Pulmonary artery endothelial cell (primary cell): ENCODE results near the gene SLC25A3. TPM values are rescaled to one million over a fixed set of nuclear protein-coding genes. Genes with fewer than 3 reads are reported as not detected.
"Not testable (repeated sequence)": the region's sequence is repeated elsewhere in the genome, so short reads cannot be mapped to it uniquely, and the experiment has no call there.

ENCODE experiments used
- DNase-seq: peaks from one replicate; pipeline ENCODE4 v3.0.0-alpha.2; 2011; ENCODE audit warnings: low read depth, low spot score
- total RNA-seq: library from RNA; depleted of rRNA; stranded (reverse); fragments of >200 nt; gene quantifications from 2 replicates; pipeline ENCODE4 v1.2.3, GENCODE V29; 2014

The SLC25A3 gene
- total RNA-seq: 665 and 765 TPM in 2 replicates

GRCh38 chr12:98593351-98594049 is at the start of gene SLC25A3:
SLC25A3 (plus strand) TSS chr12:98593686; CDS start chr12:98593979, 293 bp downstream.
- peak; percentile 94 for DNase-seq

GRCh38 chr12:98543701-98544100 is 49.8 kb upstream of the SLC25A3 start:
- no peak for DNase-seq

GRCh38 chr12:98544751-98545150 is 48.7 kb upstream of the SLC25A3 start:
- DNase-seq: no peak

- no peak for DNase-seq
Measured at GRCh38 chr12:98549371-98550110, 43.9 kb upstream of the SLC25A3 start.

GRCh38 chr12:98551787-98552186 is 41.7 kb upstream of the SLC25A3 start:
- no peak for DNase-seq

- DNase-seq: not testable (repeated sequence)
Measured at GRCh38 chr12:98558097-98558496, 35.4 kb upstream of the SLC25A3 start.

GRCh38 chr12:98559666-98560065 is 33.8 kb upstream of the SLC25A3 start:
- no peak for DNase-seq

- DNase-seq: no peak
Measured at GRCh38 chr12:98561846-98562245, 31.6 kb upstream of the SLC25A3 start.

GRCh38 chr12:98572010-98572409 is 21.5 kb upstream of the SLC25A3 start:
- no peak for DNase-seq

- DNase-seq: no peak
Measured at GRCh38 chr12:98574110-98574509, 19.4 kb upstream of the SLC25A3 start.

GRCh38 chr12:98575013-98575412 is 18.5 kb upstream of the SLC25A3 start:
- DNase-seq: no peak

GRCh38 chr12:98576795-98577194 is 16.7 kb upstream of the SLC25A3 start:
- not testable (repeated sequence) for DNase-seq

GRCh38 chr12:98578392-98578791 is 15.1 kb upstream of the SLC25A3 start:
- no peak for DNase-seq

- no peak for DNase-seq
Measured at GRCh38 chr12:98578821-98579220, 14.7 kb upstream of the SLC25A3 start.

GRCh38 chr12:98579347-98579746 is 14.1 kb upstream of the SLC25A3 start:
- DNase-seq: no peak

- no peak for DNase-seq
Measured at GRCh38 chr12:98579835-98580234, 13.7 kb upstream of the SLC25A3 start.

- DNase-seq: no peak
Measured at GRCh38 chr12:98580695-98581094, 12.8 kb upstream of the SLC25A3 start.

- DNase-seq: no peak
Measured at GRCh38 chr12:98581101-98581500, 12.4 kb upstream of the SLC25A3 start.

GRCh38 chr12:98582093-98582492 is 11.4 kb upstream of the SLC25A3 start:
- DNase-seq: no peak

GRCh38 chr12:98587084-98587483 is 6.4 kb upstream of the SLC25A3 start:
- DNase-seq: no peak

GRCh38 chr12:98591209-98591608 is 2.3 kb upstream of the SLC25A3 start:
- DNase-seq: no peak

GRCh38 chr12:98592825-98593322 is 612 bp upstream of the SLC25A3 start:
- no peak for DNase-seq
